Spleen (tissue), 7 donors: ENCODE measurements around the gene SMIM14.

ENCODE experiments used
- POLR2A ChIP-seq, 3 donors: fragments of 450-650 bp; IDR thresholded peaks; one replicate each; pipeline ENCODE4 v1.5.1; 2017; ENCODE audit warnings: antibody characterized with exemption in 3 of 3, mild to moderate bottlenecking in 1 of 3
- TF ChIP-seq, protein P1 (sequence below), 11 experiments: fragments of 200-600 bp in 7 of 11; fragments of 450-650 bp in 4 of 11; sonication (generic) in 4 of 11; IDR thresholded peaks in 8 of 11; conservative IDR thresholded peaks in 3 of 11; 1 replicate in 7 of 11; 2 replicates in 4 of 11; pipeline versions ENCODE4 v1.4.0 to v1.8.0; 2016 to 2021; ENCODE audit warnings: antibody characterized with exemption in 11 of 11, inconsistent platforms in 4 of 11, mild to moderate bottlenecking in 1 of 11
- donor health status: DM: no; HTN: no; CAD: no; lungs with moderate emphysema.
- donor health status: DM: no; HTN: no; CAD: no.
- donor health status: DM: no; HTN: no; CAD: no.

DNA sequence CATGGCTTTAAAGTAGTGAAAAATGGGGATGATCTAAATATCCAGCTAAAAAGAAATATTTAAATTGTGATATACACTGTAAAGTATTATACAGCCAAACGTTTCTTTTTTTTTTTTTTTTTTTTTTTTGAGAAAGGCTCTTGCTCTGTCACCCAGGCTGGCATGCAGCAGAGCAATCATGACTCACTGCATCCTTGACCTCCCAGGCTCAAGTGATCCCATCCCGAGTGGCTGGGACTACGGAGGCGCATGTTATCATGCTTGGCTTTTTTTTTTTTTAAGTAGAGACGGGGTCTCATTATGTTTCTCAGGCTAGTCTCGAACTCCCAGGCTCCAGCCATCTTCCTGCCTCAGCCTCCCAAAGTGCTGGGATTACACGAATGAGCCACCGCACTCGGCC, 17.1 kb downstream of the SMIM14 start:
- TF ChIP-seq, protein P1, sequence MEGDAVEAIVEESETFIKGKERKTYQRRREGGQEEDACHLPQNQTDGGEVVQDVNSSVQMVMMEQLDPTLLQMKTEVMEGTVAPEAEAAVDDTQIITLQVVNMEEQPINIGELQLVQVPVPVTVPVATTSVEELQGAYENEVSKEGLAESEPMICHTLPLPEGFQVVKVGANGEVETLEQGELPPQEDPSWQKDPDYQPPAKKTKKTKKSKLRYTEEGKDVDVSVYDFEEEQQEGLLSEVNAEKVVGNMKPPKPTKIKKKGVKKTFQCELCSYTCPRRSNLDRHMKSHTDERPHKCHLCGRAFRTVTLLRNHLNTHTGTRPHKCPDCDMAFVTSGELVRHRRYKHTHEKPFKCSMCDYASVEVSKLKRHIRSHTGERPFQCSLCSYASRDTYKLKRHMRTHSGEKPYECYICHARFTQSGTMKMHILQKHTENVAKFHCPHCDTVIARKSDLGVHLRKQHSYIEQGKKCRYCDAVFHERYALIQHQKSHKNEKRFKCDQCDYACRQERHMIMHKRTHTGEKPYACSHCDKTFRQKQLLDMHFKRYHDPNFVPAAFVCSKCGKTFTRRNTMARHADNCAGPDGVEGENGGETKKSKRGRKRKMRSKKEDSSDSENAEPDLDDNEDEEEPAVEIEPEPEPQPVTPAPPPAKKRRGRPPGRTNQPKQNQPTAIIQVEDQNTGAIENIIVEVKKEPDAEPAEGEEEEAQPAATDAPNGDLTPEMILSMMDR (IDR thresholded peaks at IDR 0.05 in 8 of 11, conservative IDR thresholded peaks at IDR 0.05 in 3 of 11): no peak
- no peak for TF ChIP-seq POLR2A (IDR thresholded peaks at IDR 0.05)
